A673 (cell line): ENCODE results near the gene RSPH1.
A peak's percentile ranks its signal among the peaks of the same experiment; 100 is the strongest.

Experiments
- CTCF ChIP-seq: fragments of 300-800, 200-600 bp; sonication (generic); conservative IDR thresholded peaks from 2 replicates; pipeline ENCODE4 v1.5.1; 2017; ENCODE audit warnings: low read depth, mild to moderate bottlenecking, antibody characterized with exemption, low read length, moderate library complexity, mixed read lengths
- EZH2 ChIP-seq: fragments of 200-600 bp; sonication (generic); IDR thresholded peaks from 2 replicates; pipeline ENCODE4 v1.6.1; 2017; ENCODE audit warnings: borderline replicate concordance, low read depth, mild to moderate bottlenecking, mixed read lengths, antibody characterized with exemption, low read length; ENCODE audit not compliant: poor library complexity, severe bottlenecking

GRCh38 chr21:42539931-42540343 is 43.9 kb upstream of the RSPH1 start:
- TF ChIP-seq CTCF (peak; percentile 50), EZH2 (no peak)
